ENCODE results near the gene PDE4D. TPM values are rescaled to one million over a fixed set of nuclear protein-coding genes. Genes with fewer than 3 reads are reported as not detected.
A peak's percentile ranks its signal among the peaks of the same experiment; 100 is the strongest.

Gene PDE4D
- total and polyA plus RNA-seq, 2 experiments from 2014 or later, result 21.9 to 54.2 TPM

GRCh38 chr5:59654691-59655090 lies 238.8 kb downstream of the PDE4D start:
- peaks cover 4% of the 10 kb centered on the region for H3K4me1 ChIP-seq (ENCODE audit: low read depth)
- no peak overlapping the region for H3K27ac ChIP-seq
- DNase-seq (ENCODE audit: low read depth in 1 of 2, low spot score in 1 of 2), result no peak
- H3K27me3 ChIP-seq, result no peaks in the 10 kb centered on the region
- H3K4me3 ChIP-seq, result no peak overlapping the region
- H3K9me3 ChIP-seq (ENCODE audit: low read depth), result no peaks in the 10 kb centered on the region
- H3K36me3 ChIP-seq, result no peaks in the 10 kb centered on the region
- TF ChIP-seq CTCF (IDR thresholded peaks at IDR 0.05; ENCODE audit: low read depth, low read length), result no peak

DNA sequence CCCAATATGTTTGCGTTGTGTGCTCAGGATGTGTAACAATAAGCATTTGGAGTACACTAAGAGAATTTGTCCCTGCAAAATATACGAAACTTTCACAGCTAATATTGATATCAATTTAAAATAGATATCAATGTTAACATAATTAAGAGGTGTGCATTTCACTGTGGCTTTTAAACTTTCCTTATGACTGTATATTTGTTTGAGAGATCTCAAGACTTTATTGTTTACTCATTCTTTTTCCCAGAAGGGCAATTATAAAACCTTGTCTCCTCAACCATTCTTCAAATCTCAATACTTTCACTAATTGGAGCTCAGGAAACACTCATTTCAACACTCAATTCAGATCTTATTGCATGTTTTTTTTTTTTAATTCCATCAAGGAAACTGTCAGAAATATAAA lies 241.1 kb downstream of the PDE4D start:
- Histone ChIP-seq H3K4me3 (no peak overlapping the region), H3K9me3 (ENCODE audit: low read depth) (no peaks in the 10 kb centered on the region), H3K4me1 (ENCODE audit: low read depth) (peaks cover 10% of the 10 kb centered on the region), H3K27me3 (no peaks in the 10 kb centered on the region), H3K36me3 (no peaks in the 10 kb centered on the region), H3K27ac (no peak overlapping the region)
- TF ChIP-seq CTCF (IDR thresholded peaks at IDR 0.05; ENCODE audit: low read depth, low read length), result no peak
- DNase-seq (ENCODE audit: low read depth in 1 of 2, low spot score in 1 of 2), result no peak

GRCh38 chr5:59648949-59649921 lies 244.3 kb downstream of the PDE4D start:
- DNase-seq (ENCODE audit: low read depth in 1 of 2, low spot score in 1 of 2), result peak; percentile 60 to 96
- H3K27ac ChIP-seq, result peak overlapping the region; percentile 68

GRCh38 chr5:59648038-59648831 lies 245.3 kb downstream of the PDE4D start:
- Histone ChIP-seq H3K9me3 (ENCODE audit: low read depth) (no peaks in the 10 kb centered on the region), H3K36me3 (no peaks in the 10 kb centered on the region), H3K4me3 (no peak overlapping the region), H3K27ac (peak overlapping the region; percentile 68), H3K4me1 (ENCODE audit: low read depth) (peaks cover 10% of the 10 kb centered on the region), H3K27me3 (no peaks in the 10 kb centered on the region)
- TF ChIP-seq CTCF (IDR thresholded peaks at IDR 0.05; ENCODE audit: low read depth, low read length), result no peak
- peak in 1 of 2 donors; percentile 57 for DNase-seq (ENCODE audit: low read depth in 1 of 2, low spot score in 1 of 2)

More at GRCh38 chr5:59648949-59649921, 244.3 kb downstream of the PDE4D start:
- H3K4me3 ChIP-seq, result no peak overlapping the region
- TF ChIP-seq CTCF (IDR thresholded peaks at IDR 0.05; ENCODE audit: low read depth, low read length), result no peak
- H3K9me3 ChIP-seq (ENCODE audit: low read depth), result no peaks in the 10 kb centered on the region
- no peaks in the 10 kb centered on the region for H3K27me3 ChIP-seq
- peaks cover 10% of the 10 kb centered on the region for H3K4me1 ChIP-seq (ENCODE audit: low read depth)
- no peaks in the 10 kb centered on the region for H3K36me3 ChIP-seq

GRCh38 chr5:59645380-59645779 lies 248.1 kb downstream of the PDE4D start:
- H3K4me1 ChIP-seq (ENCODE audit: low read depth), result peaks cover 10% of the 10 kb centered on the region
- no peaks in the 10 kb centered on the region for H3K9me3 ChIP-seq (ENCODE audit: low read depth)
- no peak for TF ChIP-seq CTCF (IDR thresholded peaks at IDR 0.05; ENCODE audit: low read depth, low read length)
- H3K4me3 ChIP-seq, result no peak overlapping the region
- no peaks in the 10 kb centered on the region for H3K27me3 ChIP-seq
- H3K27ac ChIP-seq, result no peak overlapping the region
- DNase-seq (ENCODE audit: low read depth in 1 of 2, low spot score in 1 of 2), result no peak
- H3K36me3 ChIP-seq, result no peaks in the 10 kb centered on the region

All from cardiac muscle cell (in vitro differentiated cells and primary cell).